Fibroblast of pulmonary artery (primary cell): ENCODE results near the gene DCK.
A peak's percentile ranks its signal among the peaks of the same experiment; 100 is the strongest.

ENCODE experiments used
- DNase-seq: peaks from one replicate; pipeline ENCODE4 v3.0.0-alpha.2; 2010; ENCODE audit warnings: low read depth
- H3K4me3 ChIP-seq: replicated peaks from 2 replicates; pipeline ENCODE4 v1.5.1; 2011; ENCODE audit warnings: low read depth, mild to moderate bottlenecking, control low read depth, low read length, moderate library complexity
- TF ChIP-seq, protein P1 (sequence below): IDR thresholded peaks from 2 replicates; pipeline ENCODE4 v1.5.1; 2011; ENCODE audit warnings: mild to moderate bottlenecking, control low read depth, low read length, inconsistent platforms; ENCODE audit errors: missing control alignments

The DCK gene

DNA sequence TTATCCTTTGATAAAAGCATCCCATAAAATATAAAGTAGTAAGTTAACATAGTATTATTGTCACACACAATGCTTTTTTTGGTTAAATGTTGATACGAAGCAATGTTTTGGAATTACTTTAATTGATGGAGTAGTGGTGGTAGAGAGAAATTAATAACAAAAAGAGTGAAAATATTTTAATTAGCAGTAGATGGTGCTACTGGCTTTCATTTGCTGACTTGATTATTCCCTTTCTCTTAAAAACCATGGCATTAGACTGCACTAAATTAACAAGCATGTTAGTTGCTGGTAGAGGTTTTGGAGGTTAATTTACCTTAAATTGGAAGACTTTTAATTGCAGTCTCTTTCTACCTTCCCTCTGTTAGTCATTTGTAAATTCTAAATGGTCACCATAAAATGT, 8.9 kb upstream of the DCK start:
- H3K4me3 ChIP-seq = no peak overlapping the region
- no peak for DNase-seq
- TF ChIP-seq, protein P1, sequence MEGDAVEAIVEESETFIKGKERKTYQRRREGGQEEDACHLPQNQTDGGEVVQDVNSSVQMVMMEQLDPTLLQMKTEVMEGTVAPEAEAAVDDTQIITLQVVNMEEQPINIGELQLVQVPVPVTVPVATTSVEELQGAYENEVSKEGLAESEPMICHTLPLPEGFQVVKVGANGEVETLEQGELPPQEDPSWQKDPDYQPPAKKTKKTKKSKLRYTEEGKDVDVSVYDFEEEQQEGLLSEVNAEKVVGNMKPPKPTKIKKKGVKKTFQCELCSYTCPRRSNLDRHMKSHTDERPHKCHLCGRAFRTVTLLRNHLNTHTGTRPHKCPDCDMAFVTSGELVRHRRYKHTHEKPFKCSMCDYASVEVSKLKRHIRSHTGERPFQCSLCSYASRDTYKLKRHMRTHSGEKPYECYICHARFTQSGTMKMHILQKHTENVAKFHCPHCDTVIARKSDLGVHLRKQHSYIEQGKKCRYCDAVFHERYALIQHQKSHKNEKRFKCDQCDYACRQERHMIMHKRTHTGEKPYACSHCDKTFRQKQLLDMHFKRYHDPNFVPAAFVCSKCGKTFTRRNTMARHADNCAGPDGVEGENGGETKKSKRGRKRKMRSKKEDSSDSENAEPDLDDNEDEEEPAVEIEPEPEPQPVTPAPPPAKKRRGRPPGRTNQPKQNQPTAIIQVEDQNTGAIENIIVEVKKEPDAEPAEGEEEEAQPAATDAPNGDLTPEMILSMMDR = no peak

DNA sequence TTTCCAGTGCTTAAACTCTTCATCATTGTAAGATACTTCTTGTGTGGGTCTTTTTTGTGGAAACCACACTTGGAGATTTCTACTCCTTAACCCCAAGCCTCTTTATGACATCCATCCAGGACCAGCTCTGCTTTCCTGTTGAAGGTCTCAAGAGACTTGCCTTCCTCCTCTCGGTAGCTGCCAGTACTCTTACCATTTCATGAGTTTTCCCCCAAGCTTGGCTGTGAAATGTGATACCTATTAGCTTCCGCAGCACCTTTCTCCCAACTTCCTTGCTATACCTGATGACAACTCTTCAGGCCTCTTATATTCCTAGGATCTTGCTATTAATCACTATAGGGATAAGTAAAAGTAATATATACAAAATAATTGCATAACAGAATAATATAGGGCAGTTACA, 1.9 kb upstream of the DCK start:
- H3K4me3 ChIP-seq = no peak overlapping the region
- DNase-seq = no peak
- TF ChIP-seq, protein P1 = no peak

DNA sequence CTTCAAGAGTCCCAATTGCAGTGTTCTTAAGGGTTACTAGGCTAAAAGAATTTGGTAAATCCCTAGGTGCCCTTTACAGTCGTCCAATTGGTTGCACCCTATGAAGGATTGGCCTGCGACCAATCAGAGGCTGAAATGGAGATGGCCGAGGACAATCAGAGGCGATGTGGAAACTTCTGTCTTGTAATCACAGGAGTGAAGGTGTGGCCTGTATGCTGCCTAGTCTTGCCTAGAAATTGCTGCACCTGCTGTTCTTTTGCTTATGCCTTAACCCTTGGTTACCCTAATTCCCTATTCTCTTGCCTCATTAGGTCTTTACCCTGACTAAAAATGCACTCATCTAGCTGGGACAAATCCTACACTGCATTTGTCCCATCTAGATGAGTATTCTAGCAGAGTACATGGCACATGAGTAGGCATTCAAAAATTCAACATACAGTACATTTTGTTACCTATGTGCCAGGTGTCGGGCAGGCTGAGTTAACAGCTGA, 1.0 kb upstream of the DCK start:
- H3K4me3 ChIP-seq = peak overlapping the region; percentile 90
- DNase-seq = no peak
- TF ChIP-seq, protein P1 = no peak

DNA sequence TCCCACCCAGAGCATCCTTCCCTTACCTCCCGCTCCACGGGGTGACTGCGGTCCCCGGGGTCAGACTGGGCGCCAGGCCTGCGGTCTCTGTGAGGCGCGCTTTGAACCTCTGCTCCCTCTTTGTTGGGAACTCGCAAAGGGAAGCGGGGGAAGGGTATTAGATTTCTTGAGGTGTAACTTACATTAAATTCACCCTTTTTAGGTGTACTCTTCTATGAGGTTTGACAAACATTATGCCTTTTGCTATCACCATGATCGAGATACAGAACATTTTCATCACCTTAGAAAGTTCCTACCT, 569 bp downstream of the DCK start:
- no peak for DNase-seq
- TF ChIP-seq, protein P1 = no peak
- peak overlapping the region; percentile 90 for H3K4me3 ChIP-seq

DNA sequence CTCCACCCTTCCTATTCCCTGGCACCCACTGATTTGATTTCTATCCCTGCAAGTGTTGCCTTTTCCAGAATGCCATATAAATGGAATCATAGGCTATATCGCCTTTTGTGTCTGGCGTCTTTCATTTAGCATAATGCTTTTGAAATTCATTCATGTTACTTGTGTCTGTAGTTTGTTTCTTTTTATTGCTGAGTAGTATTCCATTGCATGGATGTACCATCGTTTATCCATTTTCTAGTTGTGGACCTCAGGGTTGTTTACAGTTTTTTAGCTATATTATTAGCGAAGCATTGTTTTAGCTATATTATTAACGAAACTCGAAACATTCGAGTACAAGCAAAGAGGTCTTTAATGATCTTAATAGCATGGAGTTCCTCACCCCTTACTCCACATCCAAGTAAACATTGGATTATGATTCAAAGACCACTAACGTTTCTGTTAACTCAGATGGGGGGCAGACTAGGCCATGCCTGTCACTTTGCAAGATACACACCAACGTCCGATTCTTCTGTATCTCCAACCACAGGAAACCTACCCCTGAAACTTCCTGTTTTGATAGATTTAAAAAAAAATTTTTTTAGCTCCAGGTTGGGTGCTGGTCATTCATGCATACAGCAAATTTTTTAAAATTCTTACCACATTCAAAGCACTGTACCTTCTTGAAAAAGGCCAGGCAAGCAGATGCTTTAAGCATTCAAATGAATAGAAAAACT, 1.1 kb downstream of the DCK start:
- no peak for DNase-seq
- TF ChIP-seq, protein P1 = no peak
- peak overlapping the region; percentile 90 for H3K4me3 ChIP-seq

DNA sequence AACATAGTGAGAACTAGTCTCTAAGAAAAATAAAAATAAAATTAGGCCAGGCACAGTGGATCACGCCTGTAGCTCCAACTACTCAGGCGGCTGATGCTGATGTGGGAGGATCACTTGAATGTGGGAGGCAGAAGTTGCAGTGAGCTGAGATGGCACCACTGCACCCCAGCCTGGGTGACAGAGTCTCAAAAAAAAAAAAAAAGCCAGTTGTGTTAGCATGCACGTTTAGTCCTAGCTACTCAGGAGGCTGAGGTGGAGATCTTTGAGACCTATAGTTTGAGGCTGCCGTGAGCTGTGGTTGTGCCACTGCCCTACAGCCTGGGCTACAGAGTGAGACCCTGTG, 2.5 kb downstream of the DCK start:
- TF ChIP-seq, protein P1 = no peak
- DNase-seq = no peak
- no peak overlapping the region for H3K4me3 ChIP-seq

DNA sequence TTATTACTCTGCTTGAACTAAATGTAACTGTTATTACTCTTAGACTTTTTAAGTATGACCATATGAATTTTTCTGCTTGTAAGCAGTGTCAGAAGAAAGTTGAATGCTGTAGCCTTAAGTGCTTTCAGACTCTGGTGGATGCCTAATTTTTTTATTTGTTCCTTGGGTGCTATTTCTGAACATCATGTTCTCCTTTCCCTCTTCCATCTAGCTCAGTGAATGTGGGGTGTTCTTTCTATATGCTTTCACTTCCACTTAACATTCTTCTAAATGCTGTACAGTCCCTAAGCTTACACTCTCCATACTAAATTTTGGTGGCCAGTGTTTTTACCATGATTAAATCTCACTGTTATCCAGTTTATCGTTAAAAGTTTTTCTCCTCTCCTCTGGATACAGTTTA, 3.6 kb downstream of the DCK start:
- TF ChIP-seq, protein P1 = no peak
- no peak for DNase-seq
- H3K4me3 ChIP-seq = no peak overlapping the region
